H1 (cell line): ENCODE data around the gene AP5S1. TPM values are rescaled to one million over a fixed set of nuclear protein-coding genes. Genes with fewer than 3 reads are reported as not detected.
"Not testable (repeated sequence)": the region's sequence is repeated elsewhere in the genome, so short reads cannot be mapped to it uniquely, and the experiment has no call there.

ENCODE experiments used
- CTCF ChIA-PET: fragments of 300-600 bp; sonication (Branson Sonifier 250); formaldehyde crosslinking; loops from one replicate; lab custom pipeline; 2021; ENCODE audit not compliant: partially characterized antibody; lab: Charles Lee
- POLR2A ChIA-PET: fragments of 300-600 bp; sonication (Branson Sonifier 250); formaldehyde crosslinking; loops from one replicate; lab custom pipeline; 2021; ENCODE audit warnings: inconsistent platforms; ENCODE audit not compliant: partially characterized antibody; lab: Charles Lee
- DNase-seq, 2 experiments: peaks; one replicate each; pipeline versions ENCODE4 v3.0.0 to v3.0.0-alpha.2; 2010 to 2022; ENCODE audit warnings: low spot score in 2 of 2, low read depth in 1 of 2, mixed read lengths in 1 of 2
- FAIRE-seq: peaks from 2 replicates; lab custom pipeline; 2011; peaks lifted over from hg19 to GRCh38; lab: Jason Lieb, UNC
- H2AFZ ChIP-seq: 2 replicates; pipeline ENCODE4 v1.8.1; 2012; ENCODE audit warnings: low read length, inconsistent platforms
- H2AK5ac ChIP-seq: 2 replicates; pipeline ENCODE4 v1.6.1; 2013; ENCODE audit warnings: low read depth, low read length
- H2BK120ac ChIP-seq: replicated peaks from 2 replicates; pipeline ENCODE3; 2013; ENCODE audit warnings: low read depth, low read length, inconsistent platforms
- H2BK12ac ChIP-seq: 2 replicates; pipeline ENCODE4 v1.6.1; 2013; ENCODE audit warnings: low read depth, low read length
- H2BK15ac ChIP-seq: 2 replicates; pipeline ENCODE4 v1.6.1; 2013; ENCODE audit warnings: low read length
- H2BK20ac ChIP-seq: 2 replicates; pipeline ENCODE4 v1.6.1; 2013; ENCODE audit warnings: low read length
- H2BK5ac ChIP-seq: 2 replicates; pipeline ENCODE4 v1.6.1; 2013; ENCODE audit warnings: low read depth, low read length
- H3K14ac ChIP-seq: 2 replicates; pipeline ENCODE4 v1.6.1; 2013; ENCODE audit warnings: inconsistent platforms; ENCODE audit not compliant: insufficient read length
- H3K18ac ChIP-seq: 2 replicates; pipeline ENCODE4 v1.6.1; 2013; ENCODE audit warnings: low read length; ENCODE audit errors: extremely low read depth
- H3K23ac ChIP-seq: 2 replicates; pipeline ENCODE4 v1.6.1; 2013; ENCODE audit warnings: inconsistent platforms; ENCODE audit not compliant: insufficient read length
- H3K23me2 ChIP-seq: 2 replicates; pipeline ENCODE4 v1.6.1; 2013; ENCODE audit warnings: low read depth, low read length
- H3K27ac ChIP-seq: 2 replicates; pipeline ENCODE4 v1.6.1; 2011; ENCODE audit warnings: low read depth, low read length, inconsistent platforms
- H3K27me3 ChIP-seq, 4 experiments: replicated peaks in 1 of 4; 1 replicate in 1 of 4; 2 replicates in 3 of 4; pipeline versions ENCODE4 v1.6.1 to v1.8.1; 2011 to 2013; ENCODE audit warnings: low read length in 3 of 4, mild to moderate bottlenecking in 3 of 4, inconsistent platforms in 2 of 4, mixed read lengths in 2 of 4, moderate library complexity in 1 of 4; ENCODE audit not compliant: control insufficient read depth in 3 of 4, insufficient read depth in 3 of 4; ENCODE audit errors: extremely low read depth in 1 of 4
- H3K36me3 ChIP-seq, 4 experiments: 2 replicates each; pipeline versions ENCODE4 v1.6.1 to v1.8.1; 2011 to 2013; ENCODE audit warnings: mild to moderate bottlenecking in 4 of 4, low read length in 3 of 4, moderate library complexity in 2 of 4, control low read depth in 1 of 4, inconsistent platforms in 1 of 4; ENCODE audit not compliant: insufficient read depth in 4 of 4, control insufficient read depth in 2 of 4
- H3K4ac ChIP-seq: replicated peaks from 2 replicates; pipeline ENCODE3; 2013; ENCODE audit warnings: low read length, low read depth, mixed read lengths, inconsistent platforms; ENCODE audit not compliant: insufficient read length
- H3K4me1 ChIP-seq, 4 experiments: replicated peaks in 1 of 4; 1 replicate in 1 of 4; 2 replicates in 3 of 4; pipeline versions ENCODE4 v1.6.1 to v1.8.1; 2011 to 2013; ENCODE audit warnings: low read length in 3 of 4, inconsistent platforms in 2 of 4, mixed read lengths in 1 of 4; ENCODE audit not compliant: insufficient read depth in 4 of 4, control insufficient read depth in 3 of 4
- H3K4me2 ChIP-seq, 2 experiments: 2 replicates each; pipeline versions ENCODE4 v1.6.1 to v1.8.1; 2011 to 2013; ENCODE audit warnings: low read depth in 2 of 2, low read length in 2 of 2, control low read depth in 1 of 2, inconsistent platforms in 1 of 2, mild to moderate bottlenecking in 1 of 2; ENCODE audit not compliant: insufficient read depth in 1 of 2
- H3K4me3 ChIP-seq, 4 experiments: fragments of 200-600, 300-600 bp in 1 of 4; sonication (generic), shearing (Covaris generic), sonication (Bioruptor Twin) in 1 of 4; 2 replicates each; pipeline versions ENCODE4 v1.5.1 to v1.8.1; 2011 to 2016; ENCODE audit warnings: low read length in 4 of 4, low read depth in 3 of 4, control low read depth in 2 of 4, inconsistent platforms in 2 of 4, mild to moderate bottlenecking in 2 of 4, mixed read lengths in 1 of 4, moderate library complexity in 1 of 4; ENCODE audit not compliant: insufficient read depth in 2 of 4; ENCODE audit errors: extremely low read depth in 1 of 4
- H3K56ac ChIP-seq: replicated peaks from 2 replicates; pipeline ENCODE3; 2013; ENCODE audit warnings: low read depth, mild to moderate bottlenecking, mixed read lengths, low read length, inconsistent platforms; ENCODE audit not compliant: insufficient read length
- H3K79me1 ChIP-seq: 2 replicates; pipeline ENCODE4 v1.6.1; 2013; ENCODE audit warnings: low read depth, low read length, control low read depth
- H3K79me2 ChIP-seq, 2 experiments: 2 replicates each; pipeline versions ENCODE4 v1.6.1 to v1.8.1; 2012 to 2013; ENCODE audit warnings: low read length in 2 of 2, mild to moderate bottlenecking in 2 of 2, inconsistent platforms in 1 of 2; ENCODE audit not compliant: insufficient read depth in 2 of 2, control insufficient read depth in 1 of 2
- H3K9ac ChIP-seq, 4 experiments: replicated peaks in 1 of 4; 1 replicate in 1 of 4; 2 replicates in 3 of 4; pipeline versions ENCODE4 v1.6.1 to v1.8.1; 2011 to 2013; ENCODE audit warnings: low read depth in 3 of 4, low read length in 3 of 4, control low read depth in 2 of 4, mild to moderate bottlenecking in 2 of 4, moderate library complexity in 2 of 4, inconsistent platforms in 1 of 4; ENCODE audit errors: extremely low read depth in 1 of 4
- H3K9me3 ChIP-seq, 2 experiments: 2 replicates each; pipeline versions ENCODE4 v1.6.1 to v1.8.1; 2012 to 2013; ENCODE audit warnings: mild to moderate bottlenecking in 2 of 2, moderate library complexity in 2 of 2, control low read depth in 1 of 2, inconsistent platforms in 1 of 2, low read depth in 1 of 2, low read length in 1 of 2, mixed read lengths in 1 of 2; ENCODE audit not compliant: insufficient read depth in 2 of 2
- H4K20me1 ChIP-seq, 2 experiments: replicated peaks in 1 of 2; 2 replicates each; pipeline versions ENCODE3 to v1.8.1; 2011 to 2013; ENCODE audit warnings: inconsistent platforms in 2 of 2, low read length in 2 of 2, mild to moderate bottlenecking in 1 of 2; ENCODE audit not compliant: insufficient read depth in 2 of 2, control insufficient read depth in 1 of 2
- H4K5ac ChIP-seq: 2 replicates; pipeline ENCODE4 v1.6.1; 2013; ENCODE audit warnings: low read length, low read depth, mixed read lengths, inconsistent platforms; ENCODE audit not compliant: insufficient read length
- H4K8ac ChIP-seq: 2 replicates; pipeline ENCODE4 v1.8.0; 2013; ENCODE audit warnings: mild to moderate bottlenecking, moderate library complexity, low read length, inconsistent platforms; ENCODE audit not compliant: insufficient read depth; ENCODE audit errors: extremely low read depth
- H4K91ac ChIP-seq: replicated peaks from 2 replicates; pipeline ENCODE3; 2013; ENCODE audit warnings: low read length, mixed read lengths, inconsistent platforms; ENCODE audit not compliant: insufficient read length
- NANOG ChIP-seq: IDR thresholded peaks from 2 replicates; pipeline ENCODE4 v1.6.1; 2011; ENCODE audit warnings: low read length, low read depth, mild to moderate bottlenecking, inconsistent platforms; ENCODE audit not compliant: insufficient read depth, poor library complexity, severe bottlenecking
- WGBS, 2 experiments: shearing (Covaris generic) in 1 of 2; methylation state at CpG; one replicate each; pipeline versions ENCODE4 v1.1.6 to v1.1.7; 2013 to 2015; ENCODE audit warnings: low lambda C conversion rate in 2 of 2, mixed read lengths in 2 of 2, inconsistent platforms in 1 of 2, low coverage in 1 of 2, missing lambda C conversion rate in 1 of 2; ENCODE audit not compliant: insufficient replicate concordance in 2 of 2, insufficient coverage in 1 of 2, insufficient read length in 1 of 2; ENCODE audit errors: extremely low coverage in 1 of 2, missing lambda C conversion rate in 1 of 2; 5-methylcytosine and 5-hydroxymethylcytosine counted together
- polyA plus RNA-seq, 7 experiments: library from polyadenylated mRNA; depleted of rRNA in 3 of 7; stranded (reverse) in 5 of 7; unstranded in 2 of 7; fragments of >200 nt in 5 of 7; fragments of 200-250 nt in 2 of 7; gene quantifications; 1 replicate in 5 of 7; 2 replicates in 1 of 7; 4 replicates in 1 of 7; pipeline versions ENCODE4 v1.2.1 to v1.2.3, GENCODE V29; 2011 to 2013; ENCODE audit warnings: missing spikeins in 2 of 7, mixed read lengths in 2 of 7
- total RNA-seq: library from RNA; stranded (reverse); fragmentation: NEBNext Ultra II Directional; extraction: Animal tissue kit (Norgen Biotek cat#: 25700); gene quantifications from 2 replicates; pipeline ENCODE4 v1.2.1, GENCODE V29; 2021

AP5S1 gene
- total and polyA plus RNA-seq, 2 of the 8 experiments (the other 6 are each of a cell fraction or from before 2014, with no cell fraction given): 3.3 to 3.7 TPM

GRCh38 chr20:3843490-3843889, 23.1 kb downstream of the AP5S1 start (continued):
- no peak for TF ChIP-seq NANOG

- H2BK120ac ChIP-seq, H3K79me1 ChIP-seq, H2AFZ ChIP-seq, H4K20me1 ChIP-seq, H3K27ac ChIP-seq, H3K18ac ChIP-seq, H3K56ac ChIP-seq, H3K36me3 ChIP-seq, H3K27me3 ChIP-seq, H3K9me3 ChIP-seq, H3K79me2 ChIP-seq, H2BK15ac ChIP-seq, H3K23ac ChIP-seq, H2BK5ac ChIP-seq, H2BK20ac ChIP-seq, H3K4me3 ChIP-seq, H2BK12ac ChIP-seq, H3K4me2 ChIP-seq, H2AK5ac ChIP-seq, H3K4ac ChIP-seq, H4K91ac ChIP-seq, DNase-seq, H3K14ac ChIP-seq, POLR2A ChIA-PET, H3K9ac ChIP-seq, FAIRE-seq, H4K8ac ChIP-seq, H4K5ac ChIP-seq, H3K4me1 ChIP-seq: not testable (repeated sequence)
- H3K23me2 ChIP-seq: peaks cover 12% of the 10 kb centered on the region
- CTCF ChIA-PET: interaction anchor here (1.1 to 1.9 kb wide), 4 partner anchors 11 to 26 kb away, joined by 3 to 15 read pairs (median 7); partner anchors contain the start of gene AP5S1
- 92% methylated on average over 9 of the region's 9 CpGs; no CpG with 5 or more reads in 1 of the 2 experiments for WGBS, 2 experiments
These were observed 23.8 kb downstream of the AP5S1 start for GRCh38 chr20:3843990-3844619.
